Prostate gland (tissue), 2 donors: ENCODE measurements around the gene ARHGEF4. TPM values are rescaled to one million over a fixed set of nuclear protein-coding genes. Genes with fewer than 3 reads are reported as not detected.
A peak's percentile ranks its signal among the peaks of the same experiment; 100 is the strongest.

Experiments used
- DNase-seq: peaks from one replicate; pipeline ENCODE4 v3.0.0-alpha.2; 2019; ENCODE audit warnings: low spot score
- H3K27ac ChIP-seq, 2 donors: fragments of 200-600 bp; sonication (generic); 2 replicates each; pipeline ENCODE4 v1.5.1; 2017 to 2019
- H3K27me3 ChIP-seq: fragments of 200-600 bp; sonication (generic); replicated peaks from 2 replicates; pipeline ENCODE4 v1.5.1; 2019; ENCODE audit not compliant: insufficient read depth
- H3K36me3 ChIP-seq, 2 donors: fragments of 200-600 bp; sonication (generic); 1 replicate in 1 of 2; 2 replicates in 1 of 2; pipeline versions ENCODE4 v1.5.1 to v1.8.1; 2017 to 2019
- H3K4me1 ChIP-seq: fragments of 200-600 bp; sonication (generic); replicated peaks from 2 replicates; pipeline ENCODE4 v1.5.1; 2019
- H3K4me3 ChIP-seq, 2 donors: fragments of 200-600 bp; sonication (generic); 2 replicates each; pipeline ENCODE4 v1.5.1; 2017 to 2019
- H3K9me3 ChIP-seq: fragments of 200-600 bp; sonication (generic); 2 replicates; pipeline ENCODE4 v1.5.1; 2017
- CTCF ChIP-seq, 4 experiments: fragments of 200-600 bp in 2 of 4; fragments of 450-650 bp in 2 of 4; sonication (generic) in 2 of 4; IDR thresholded peaks; 1 replicate in 3 of 4; 2 replicates in 1 of 4; pipeline ENCODE4 v1.5.1; 2016 to 2019; ENCODE audit warnings: antibody characterized with exemption in 4 of 4, mild to moderate bottlenecking in 2 of 4, moderate library complexity in 2 of 4
- POLR2A ChIP-seq: fragments of 450-650 bp; IDR thresholded peaks from one replicate; pipeline ENCODE4 v1.6.1; 2016; ENCODE audit warnings: antibody characterized with exemption, mild to moderate bottlenecking
- POLR2AphosphoS5 ChIP-seq: sonication (generic); formaldehyde crosslinking; IDR thresholded peaks from one replicate; pipeline ENCODE4 v1.6.1; 2017; ENCODE audit warnings: antibody characterized with exemption
- WGBS: methylation state at CpG from one replicate; pipeline ENCODE4 v1.1.5; 2018; 5-methylcytosine and 5-hydroxymethylcytosine counted together
- intact Hi-C: fragments of 100-400 bp; cut with DNase I; formaldehyde crosslinking; loops from one replicate; pipeline ENCODE4 v1.14.2; 2022
- total RNA-seq, 2 donors: library from RNA; depleted of rRNA; stranded (reverse); fragments of >200 nt; gene quantifications; one replicate each; pipeline ENCODE4 v1.1.0, GENCODE V29; 2016

The ARHGEF4 gene
- total RNA-seq, 2 donors from 2014 or later: 9.6 to 56.0 TPM

DNA sequence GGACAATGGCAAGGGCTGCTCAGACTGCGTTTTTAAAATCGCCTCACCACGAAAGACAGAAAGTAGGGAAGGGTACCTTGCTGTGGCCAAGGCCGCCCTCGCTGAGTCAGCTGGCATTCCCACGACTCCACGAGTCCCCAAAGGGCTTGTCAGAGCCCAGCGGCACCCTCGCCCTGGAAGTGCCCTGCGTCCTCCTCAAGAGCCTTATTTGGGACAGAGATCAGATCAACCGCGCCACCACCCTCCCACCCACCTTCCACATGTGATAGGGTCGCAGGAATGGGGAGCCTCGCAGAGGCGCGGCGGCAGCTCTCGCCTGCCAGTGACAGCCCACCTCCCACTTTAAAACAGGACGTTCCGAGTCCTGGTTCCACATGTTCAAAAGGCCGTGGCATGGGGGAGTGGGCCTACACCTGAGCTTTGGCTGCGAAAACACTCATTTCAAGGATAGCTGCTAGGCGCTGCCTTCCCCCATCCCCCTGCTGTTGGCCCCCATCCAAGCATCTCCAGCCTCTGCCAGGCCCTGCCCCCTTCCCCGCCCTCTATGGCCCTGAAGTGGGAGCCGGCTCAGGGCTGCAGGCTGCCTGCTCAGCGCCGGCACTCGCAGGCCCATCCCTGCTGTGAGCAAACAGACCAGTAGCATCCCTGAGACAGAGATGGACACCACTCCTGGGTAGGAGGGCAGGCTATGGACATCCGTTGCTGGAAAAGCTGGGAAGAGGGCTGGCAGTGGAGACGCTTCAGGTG, 38.1 kb upstream of the ARHGEF4 start:
- peaks cover 5% of the 10 kb centered on the region for H3K4me1 ChIP-seq
- intact Hi-C loops: loop anchor here (1.0 to 10.0 kb wide), 2 partner anchors 75 to 296 kb away; partner anchors contain the start of gene FAM168B
- no peaks in the 10 kb centered on the region for H3K36me3 ChIP-seq
- whole genome bisulfite sequencing: 30% methylated on average over 30 of the region's 30 CpGs
- H3K4me3 ChIP-seq: peak overlapping the region; percentile 78 to 89
- TF ChIP-seq POLR2A: no peak
- TF ChIP-seq POLR2AphosphoS5: no peak
- no peak for TF ChIP-seq CTCF (IDR thresholded peaks at IDR 0.05)
- DNase-seq: no peak
- H3K27ac ChIP-seq: peak overlapping the region; percentile 90 to 95
- no peaks in the 10 kb centered on the region for H3K27me3 ChIP-seq
- H3K9me3 ChIP-seq: no peaks in the 10 kb centered on the region

DNA sequence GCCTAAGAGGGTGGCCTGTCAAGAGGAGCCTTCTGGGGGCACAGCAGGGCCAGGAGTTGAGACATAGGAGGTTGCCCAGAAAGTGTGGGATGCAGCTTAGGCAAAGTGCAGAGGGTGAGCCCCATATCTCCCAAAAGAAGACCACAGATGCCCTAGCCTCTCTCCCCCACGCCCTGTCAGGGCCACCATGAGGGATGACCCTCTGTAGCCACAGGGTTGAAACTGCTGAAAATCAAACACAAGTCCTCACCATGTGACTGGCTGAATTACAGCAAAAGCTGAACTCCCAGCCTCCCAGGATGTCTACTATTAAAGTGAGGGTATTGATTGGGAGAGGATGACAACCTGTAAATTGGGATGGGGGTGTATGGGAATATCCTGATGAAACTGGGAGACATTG, 37.4 kb upstream of the ARHGEF4 start:
- H3K36me3 ChIP-seq: no peaks in the 10 kb centered on the region
- no peaks in the 10 kb centered on the region for H3K27me3 ChIP-seq
- TF ChIP-seq CTCF (IDR thresholded peaks at IDR 0.05): no peak
- TF ChIP-seq POLR2AphosphoS5: no peak
- TF ChIP-seq POLR2A: no peak
- peaks cover 5% of the 10 kb centered on the region for H3K4me1 ChIP-seq
- WGBS: 100% methylated on average over 1 of the region's 1 CpG
- no peak overlapping the region for H3K27ac ChIP-seq
- intact Hi-C loops: loop anchor here (10.0 kb wide), 1 partner anchor 296 kb away; the partner anchor contains the start of gene FAM168B
- H3K9me3 ChIP-seq: no peaks in the 10 kb centered on the region
- H3K4me3 ChIP-seq: no peak overlapping the region
- DNase-seq: no peak

GRCh38 chr2:130805613-130806012, 31.1 kb upstream of the ARHGEF4 start:
- no peaks in the 10 kb centered on the region for H3K4me1 ChIP-seq
- no peak overlapping the region for H3K27ac ChIP-seq
- intact Hi-C loops: no loop called here
- WGBS: 90% methylated on average over 4 of the region's 4 CpGs
- no peak overlapping the region for H3K4me3 ChIP-seq
- H3K27me3 ChIP-seq: no peaks in the 10 kb centered on the region
- no peaks in the 10 kb centered on the region for H3K36me3 ChIP-seq
- no peak for DNase-seq
- no peaks in the 10 kb centered on the region for H3K9me3 ChIP-seq
- TF ChIP-seq POLR2A (no peak), POLR2AphosphoS5 (no peak), CTCF (IDR thresholded peaks at IDR 0.05) (no peak)

- Histone ChIP-seq H3K4me3 (no peak overlapping the region), H3K27me3 (no peaks in the 10 kb centered on the region), H3K36me3 (no peaks in the 10 kb centered on the region), H3K9me3 (no peaks in the 10 kb centered on the region), H3K27ac (no peak overlapping the region), H3K4me1 (no peaks in the 10 kb centered on the region)
- TF ChIP-seq POLR2A (no peak), POLR2AphosphoS5 (no peak), CTCF (IDR thresholded peaks at IDR 0.05) (no peak)
- 74% methylated on average over 4 of the region's 4 CpGs for WGBS
- DNase-seq: no peak
- intact Hi-C loops: no loop called here
These were observed 30.3 kb upstream of the ARHGEF4 start for GRCh38 chr2:130806370-130806769.
